K562 (cell line): ENCODE results near the gene LRMDA. TPM values are rescaled to one million over a fixed set of nuclear protein-coding genes. Genes with fewer than 3 reads are reported as not detected.

Experiments used
- CCNT2 ChIP-seq: IDR thresholded peaks from 2 replicates; pipeline ENCODE4 v1.6.1; 2011; ENCODE audit warnings: borderline replicate concordance, low read depth, mild to moderate bottlenecking, moderate library complexity, mixed read lengths, low read length; ENCODE audit not compliant: insufficient read length; ENCODE audit errors: extremely low read depth
- GTF2F1 ChIP-seq: IDR thresholded peaks from 2 replicates; pipeline ENCODE4 v1.6.1; 2011; ENCODE audit warnings: low read depth, low read length, improper control_type of control experiment
- HDAC8 ChIP-seq: fragments of 450-650 bp; IDR thresholded peaks from 2 replicates; pipeline ENCODE4 v1.6.1; 2016; ENCODE audit warnings: mild to moderate bottlenecking, missing genetic modification characterization, moderate library complexity, missing compliant biosample characterization
- HNRNPH1 ChIP-seq: fragments of 200-400 bp; formaldehyde crosslinking; optimal IDR thresholded peaks from 2 replicates; pipeline ENCODE3; 2017; ENCODE audit warnings: low read depth, mild to moderate bottlenecking, low read length, moderate library complexity
- HNRNPUL1 ChIP-seq: fragments of 200-400 bp; formaldehyde crosslinking; IDR thresholded peaks from 2 replicates; pipeline ENCODE4 v1.6.1; 2017; ENCODE audit warnings: low read length
- JUND ChIP-seq, 2 experiments: IDR thresholded peaks; 2 replicates in 1 of 2; 3 replicates in 1 of 2; pipeline ENCODE4 v1.6.1; 2011; ENCODE audit warnings: borderline replicate concordance in 2 of 2, low read depth in 2 of 2, low read length in 2 of 2, improper control_type of control experiment in 1 of 2, missing biosample characterization in 1 of 2, missing genetic modification characterization in 1 of 2, missing genetic modification reagents in 1 of 2
- MXI1 ChIP-seq: IDR thresholded peaks from 2 replicates; pipeline ENCODE4 v1.6.1; 2011; ENCODE audit warnings: low read depth, mild to moderate bottlenecking, improper control_type of control experiment, low read length
- MYC ChIP-seq, 2 experiments: fragments of 250-450 bp in 1 of 2; sonication (Bioruptor Pico) in 1 of 2; IDR thresholded peaks; 2 replicates each; pipeline versions ENCODE4 v1.5.1 to v1.6.1; 2012 to 2021; ENCODE audit warnings: low read depth in 2 of 2, borderline replicate concordance in 1 of 2, improper control_type of control experiment in 1 of 2, low read length in 1 of 2, mild to moderate bottlenecking in 1 of 2, moderate library complexity in 1 of 2
- NRF1 ChIP-seq, 2 experiments: fragments of 450-650 bp; IDR thresholded peaks in 1 of 2; conservative IDR thresholded peaks in 1 of 2; 2 replicates each; pipeline ENCODE4 v1.6.1; 2014; ENCODE audit warnings: mild to moderate bottlenecking in 2 of 2
- PCBP2 ChIP-seq: fragments of 200-400 bp; formaldehyde crosslinking; IDR thresholded peaks from 2 replicates; pipeline ENCODE4 v1.6.1; 2018; ENCODE audit warnings: low read length, low read depth, mild to moderate bottlenecking, moderate library complexity; ENCODE audit not compliant: poor library complexity, severe bottlenecking
- SIN3B ChIP-seq: fragments of 450-650 bp; IDR thresholded peaks from 2 replicates; pipeline ENCODE4 v1.6.1; 2017; ENCODE audit warnings: low read depth, mild to moderate bottlenecking, moderate library complexity
- TBL1XR1 ChIP-seq, 2 experiments: IDR thresholded peaks; 2 replicates each; pipeline ENCODE4 v1.6.1; 2012; ENCODE audit warnings: improper control_type of control experiment in 2 of 2, low read length in 2 of 2, mild to moderate bottlenecking in 1 of 2
- ZKSCAN3 ChIP-seq: fragments of 250-450 bp; sonication (Bioruptor Pico); IDR thresholded peaks from 2 replicates; pipeline ENCODE4 v1.4.0; 2020
- ZNF584 ChIP-seq: fragments of 200-800 bp; sonication (Bioruptor generic); IDR thresholded peaks from 2 replicates; pipeline ENCODE4 v1.6.1; 2016; ENCODE audit warnings: low read depth, mild to moderate bottlenecking, missing genetic modification characterization, missing compliant biosample characterization
- ZSCAN29 ChIP-seq: fragments of 450-650 bp; IDR thresholded peaks from 2 replicates; pipeline ENCODE4 v1.6.1; 2017
- polyA plus RNA-seq, 8 experiments: library from polyadenylated mRNA; depleted of rRNA in 4 of 8; stranded (reverse) in 5 of 8; unstranded in 3 of 8; fragments of >200 nt; fragmentation: Nextera tagmentation in 2 of 8; fragmentation: Illumina TruSeq in 1 of 8; extraction: Ambion mirVana in 2 of 8; extraction: Trizol in 1 of 8; gene quantifications; 2 replicates each; pipeline versions ENCODE4 v1.2.1 to v1.2.3, GENCODE V29; 2011 to 2014; ENCODE audit warnings: inconsistent platforms in 1 of 8, missing spikeins in 1 of 8
- total RNA-seq, 7 experiments: library from RNA; depleted of rRNA in 6 of 7; stranded (reverse); fragments of >200 nt in 6 of 7; fragmentation: Illumina TruSeq in 2 of 7; extraction: Trizol in 2 of 7; gene quantifications; 2 replicates each; pipeline versions ENCODE4 v1.2.1 to v1.2.3, GENCODE V29; 2011 to 2021; ENCODE audit warnings: low replicate concordance in 1 of 7
- TF ChIP-seq, protein P1 (sequence below): fragments of 150-350 bp; conservative IDR thresholded peaks from 2 replicates; pipeline ENCODE4 v1.6.1; 2014; ENCODE audit warnings: low read length
- TF ChIP-seq, protein P2 (sequence below): IDR thresholded peaks from 2 replicates; pipeline ENCODE4 v1.6.1; 2016; ENCODE audit warnings: missing genetic modification characterization, missing compliant biosample characterization
- TF ChIP-seq, protein P3 (sequence below): conservative IDR thresholded peaks from 2 replicates; pipeline ENCODE4 v1.6.1; 2011; ENCODE audit warnings: low read depth, mild to moderate bottlenecking, low read length; ENCODE audit not compliant: control insufficient read depth
- TF ChIP-seq, protein P4 (sequence below): fragments of 150-350 bp; IDR thresholded peaks from 2 replicates; pipeline ENCODE4 v1.6.1; 2014; ENCODE audit warnings: low read depth, mild to moderate bottlenecking, low read length, borderline replicate concordance

LRMDA gene
- total and polyA plus RNA-seq, 9 of the 15 experiments (the other 6 are each of a cell fraction or from before 2014, with no cell fraction given) = 0.25 TPM; not detected in 8

DNA sequence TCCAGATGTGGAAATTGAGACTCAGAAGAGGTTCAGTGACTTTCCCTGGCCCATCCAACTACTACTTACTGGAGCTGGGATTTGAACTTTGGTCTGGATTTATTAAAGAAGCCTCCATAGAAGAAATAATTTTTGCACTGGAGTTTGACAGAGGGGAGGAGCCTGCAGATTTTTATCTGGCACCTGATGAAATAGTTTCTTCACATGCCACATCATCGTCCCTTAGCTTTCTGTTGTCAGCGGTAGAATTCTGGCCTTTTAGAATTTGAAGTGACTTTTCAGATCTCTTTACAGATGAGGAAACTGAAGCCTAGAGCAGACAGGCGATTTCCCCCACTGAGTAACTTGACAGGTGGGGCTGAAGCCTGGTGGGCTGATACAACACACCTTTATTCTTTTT is 233.5 kb downstream of the LRMDA start (continued):
- TF ChIP-seq MYC (IDR thresholded peaks at IDR 0.05; ENCODE audit: low read depth, low read length) = peak; percentile 16; the same call in 1 of the 2 replicates
- TF ChIP-seq MYC (CRISPR knock-in tag; IDR thresholded peaks at IDR 0.05; ENCODE audit: borderline replicate concordance, low read depth) = no peak
- no peak for TF ChIP-seq GTF2F1
- TF ChIP-seq NRF1 (conservative IDR thresholded peaks at IDR 0.05 in 1 of 2, IDR thresholded peaks at IDR 0.05 in 1 of 2) = no peak
- TF ChIP-seq ZNF584 (CRISPR knock-in tag) = no peak
- TF ChIP-seq TBL1XR1 (IDR thresholded peaks at IDR 0.05; ENCODE audit: low read length in 2 of 2) = no peak
- TF ChIP-seq ZSCAN29 = no peak
- no peak for TF ChIP-seq PCBP2
- no peak for TF ChIP-seq HNRNPUL1
- TF ChIP-seq, protein P1, sequence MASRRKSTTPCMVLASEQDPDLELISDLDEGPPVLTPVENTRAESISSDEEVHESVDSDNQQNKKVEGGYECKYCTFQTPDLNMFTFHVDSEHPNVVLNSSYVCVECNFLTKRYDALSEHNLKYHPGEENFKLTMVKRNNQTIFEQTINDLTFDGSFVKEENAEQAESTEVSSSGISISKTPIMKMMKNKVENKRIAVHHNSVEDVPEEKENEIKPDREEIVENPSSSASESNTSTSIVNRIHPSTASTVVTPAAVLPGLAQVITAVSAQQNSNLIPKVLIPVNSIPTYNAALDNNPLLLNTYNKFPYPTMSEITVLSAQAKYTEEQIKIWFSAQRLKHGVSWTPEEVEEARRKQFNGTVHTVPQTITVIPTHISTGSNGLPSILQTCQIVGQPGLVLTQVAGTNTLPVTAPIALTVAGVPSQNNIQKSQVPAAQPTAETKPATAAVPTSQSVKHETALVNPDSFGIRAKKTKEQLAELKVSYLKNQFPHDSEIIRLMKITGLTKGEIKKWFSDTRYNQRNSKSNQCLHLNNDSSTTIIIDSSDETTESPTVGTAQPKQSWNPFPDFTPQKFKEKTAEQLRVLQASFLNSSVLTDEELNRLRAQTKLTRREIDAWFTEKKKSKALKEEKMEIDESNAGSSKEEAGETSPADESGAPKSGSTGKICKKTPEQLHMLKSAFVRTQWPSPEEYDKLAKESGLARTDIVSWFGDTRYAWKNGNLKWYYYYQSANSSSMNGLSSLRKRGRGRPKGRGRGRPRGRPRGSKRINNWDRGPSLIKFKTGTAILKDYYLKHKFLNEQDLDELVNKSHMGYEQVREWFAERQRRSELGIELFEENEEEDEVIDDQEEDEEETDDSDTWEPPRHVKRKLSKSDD = no peak
- no peak for TF ChIP-seq HNRNPH1
- TF ChIP-seq JUND (IDR thresholded peaks at IDR 0.05; ENCODE audit: borderline replicate concordance, low read depth, low read length) = 0 out of 2 replicates have a peak, but pooled peaks have one; percentile 22
- no peak for TF ChIP-seq JUND (tag; IDR thresholded peaks at IDR 0.05; ENCODE audit: borderline replicate concordance, low read depth, low read length)
- TF ChIP-seq, protein P2, sequence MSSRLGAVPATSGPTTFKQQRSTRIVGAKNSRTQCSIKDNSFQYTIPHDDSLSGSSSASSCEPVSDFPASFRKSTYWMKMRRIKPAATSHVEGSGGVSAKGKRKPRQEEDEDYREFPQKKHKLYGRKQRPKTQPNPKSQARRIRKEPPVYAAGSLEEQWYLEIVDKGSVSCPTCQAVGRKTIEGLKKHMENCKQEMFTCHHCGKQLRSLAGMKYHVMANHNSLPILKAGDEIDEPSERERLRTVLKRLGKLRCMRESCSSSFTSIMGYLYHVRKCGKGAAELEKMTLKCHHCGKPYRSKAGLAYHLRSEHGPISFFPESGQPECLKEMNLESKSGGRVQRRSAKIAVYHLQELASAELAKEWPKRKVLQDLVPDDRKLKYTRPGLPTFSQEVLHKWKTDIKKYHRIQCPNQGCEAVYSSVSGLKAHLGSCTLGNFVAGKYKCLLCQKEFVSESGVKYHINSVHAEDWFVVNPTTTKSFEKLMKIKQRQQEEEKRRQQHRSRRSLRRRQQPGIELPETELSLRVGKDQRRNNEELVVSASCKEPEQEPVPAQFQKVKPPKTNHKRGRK (tag) = no peak
- no peak for TF ChIP-seq SIN3B
- TF ChIP-seq MXI1 = no peak
- TF ChIP-seq, protein P3, sequence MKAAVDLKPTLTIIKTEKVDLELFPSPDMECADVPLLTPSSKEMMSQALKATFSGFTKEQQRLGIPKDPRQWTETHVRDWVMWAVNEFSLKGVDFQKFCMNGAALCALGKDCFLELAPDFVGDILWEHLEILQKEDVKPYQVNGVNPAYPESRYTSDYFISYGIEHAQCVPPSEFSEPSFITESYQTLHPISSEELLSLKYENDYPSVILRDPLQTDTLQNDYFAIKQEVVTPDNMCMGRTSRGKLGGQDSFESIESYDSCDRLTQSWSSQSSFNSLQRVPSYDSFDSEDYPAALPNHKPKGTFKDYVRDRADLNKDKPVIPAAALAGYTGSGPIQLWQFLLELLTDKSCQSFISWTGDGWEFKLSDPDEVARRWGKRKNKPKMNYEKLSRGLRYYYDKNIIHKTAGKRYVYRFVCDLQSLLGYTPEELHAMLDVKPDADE = no peak
- TF ChIP-seq HDAC8 (tag) = no peak
- TF ChIP-seq, protein P4, sequence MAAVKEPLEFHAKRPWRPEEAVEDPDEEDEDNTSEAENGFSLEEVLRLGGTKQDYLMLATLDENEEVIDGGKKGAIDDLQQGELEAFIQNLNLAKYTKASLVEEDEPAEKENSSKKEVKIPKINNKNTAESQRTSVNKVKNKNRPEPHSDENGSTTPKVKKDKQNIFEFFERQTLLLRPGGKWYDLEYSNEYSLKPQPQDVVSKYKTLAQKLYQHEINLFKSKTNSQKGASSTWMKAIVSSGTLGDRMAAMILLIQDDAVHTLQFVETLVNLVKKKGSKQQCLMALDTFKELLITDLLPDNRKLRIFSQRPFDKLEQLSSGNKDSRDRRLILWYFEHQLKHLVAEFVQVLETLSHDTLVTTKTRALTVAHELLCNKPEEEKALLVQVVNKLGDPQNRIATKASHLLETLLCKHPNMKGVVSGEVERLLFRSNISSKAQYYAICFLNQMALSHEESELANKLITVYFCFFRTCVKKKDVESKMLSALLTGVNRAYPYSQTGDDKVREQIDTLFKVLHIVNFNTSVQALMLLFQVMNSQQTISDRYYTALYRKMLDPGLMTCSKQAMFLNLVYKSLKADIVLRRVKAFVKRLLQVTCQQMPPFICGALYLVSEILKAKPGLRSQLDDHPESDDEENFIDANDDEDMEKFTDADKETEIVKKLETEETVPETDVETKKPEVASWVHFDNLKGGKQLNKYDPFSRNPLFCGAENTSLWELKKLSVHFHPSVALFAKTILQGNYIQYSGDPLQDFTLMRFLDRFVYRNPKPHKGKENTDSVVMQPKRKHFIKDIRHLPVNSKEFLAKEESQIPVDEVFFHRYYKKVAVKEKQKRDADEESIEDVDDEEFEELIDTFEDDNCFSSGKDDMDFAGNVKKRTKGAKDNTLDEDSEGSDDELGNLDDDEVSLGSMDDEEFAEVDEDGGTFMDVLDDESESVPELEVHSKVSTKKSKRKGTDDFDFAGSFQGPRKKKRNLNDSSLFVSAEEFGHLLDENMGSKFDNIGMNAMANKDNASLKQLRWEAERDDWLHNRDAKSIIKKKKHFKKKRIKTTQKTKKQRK = no peak
- TF ChIP-seq ZKSCAN3 (CRISPR knock-in tag) = no peak
- TF ChIP-seq CCNT2 = no peak
